GM12872 (cell line): ENCODE data around the gene SLC25A5.

ENCODE experiments used
- TF ChIP-seq, protein P1 (sequence below): IDR thresholded peaks from 3 replicates; pipeline ENCODE4 v1.5.1; 2011; ENCODE audit warnings: low read depth, mild to moderate bottlenecking, low read length, moderate library complexity; ENCODE audit not compliant: insufficient read depth

The SLC25A5 gene

DNA sequence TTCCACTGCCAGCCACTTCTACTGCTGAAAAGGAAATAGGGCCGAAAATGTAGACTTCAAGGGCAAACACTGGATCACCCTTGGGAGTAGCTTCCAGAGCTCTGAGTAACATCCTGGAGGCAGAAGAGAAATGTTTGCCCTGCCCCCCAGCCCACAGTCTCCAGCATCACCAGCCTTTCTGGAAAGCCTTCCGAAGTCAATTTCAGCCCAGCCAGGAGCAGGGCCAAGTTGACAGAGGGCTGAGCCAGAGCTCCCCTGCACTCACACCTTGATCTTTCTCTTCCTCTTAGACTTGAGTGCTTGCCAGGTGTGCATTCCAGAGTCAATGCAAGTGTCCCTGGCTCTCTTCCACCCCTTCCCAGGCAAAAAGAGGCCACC lies 35.2 kb downstream of the SLC25A5 start:
- TF ChIP-seq, protein P1, sequence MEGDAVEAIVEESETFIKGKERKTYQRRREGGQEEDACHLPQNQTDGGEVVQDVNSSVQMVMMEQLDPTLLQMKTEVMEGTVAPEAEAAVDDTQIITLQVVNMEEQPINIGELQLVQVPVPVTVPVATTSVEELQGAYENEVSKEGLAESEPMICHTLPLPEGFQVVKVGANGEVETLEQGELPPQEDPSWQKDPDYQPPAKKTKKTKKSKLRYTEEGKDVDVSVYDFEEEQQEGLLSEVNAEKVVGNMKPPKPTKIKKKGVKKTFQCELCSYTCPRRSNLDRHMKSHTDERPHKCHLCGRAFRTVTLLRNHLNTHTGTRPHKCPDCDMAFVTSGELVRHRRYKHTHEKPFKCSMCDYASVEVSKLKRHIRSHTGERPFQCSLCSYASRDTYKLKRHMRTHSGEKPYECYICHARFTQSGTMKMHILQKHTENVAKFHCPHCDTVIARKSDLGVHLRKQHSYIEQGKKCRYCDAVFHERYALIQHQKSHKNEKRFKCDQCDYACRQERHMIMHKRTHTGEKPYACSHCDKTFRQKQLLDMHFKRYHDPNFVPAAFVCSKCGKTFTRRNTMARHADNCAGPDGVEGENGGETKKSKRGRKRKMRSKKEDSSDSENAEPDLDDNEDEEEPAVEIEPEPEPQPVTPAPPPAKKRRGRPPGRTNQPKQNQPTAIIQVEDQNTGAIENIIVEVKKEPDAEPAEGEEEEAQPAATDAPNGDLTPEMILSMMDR, result no peak

DNA sequence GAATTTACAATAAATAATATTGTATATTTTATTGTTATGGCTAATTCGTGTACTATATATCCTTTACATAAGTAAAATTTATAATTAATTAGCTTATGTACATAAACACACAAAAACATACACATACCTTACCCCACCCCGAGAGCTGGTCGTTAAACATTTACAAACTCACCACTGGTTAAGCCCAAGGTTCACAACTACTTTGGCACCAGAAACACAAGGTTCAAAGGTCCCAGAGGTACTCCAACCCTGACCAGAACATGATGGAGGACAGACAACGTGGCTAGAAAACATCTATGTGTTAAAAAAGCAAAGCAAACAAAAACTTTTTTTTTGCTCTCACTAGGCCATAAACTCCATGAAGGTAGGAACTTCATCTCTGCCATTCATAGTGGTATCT lies 37.7 kb downstream of the SLC25A5 start:
- TF ChIP-seq, protein P1, result no peak

DNA sequence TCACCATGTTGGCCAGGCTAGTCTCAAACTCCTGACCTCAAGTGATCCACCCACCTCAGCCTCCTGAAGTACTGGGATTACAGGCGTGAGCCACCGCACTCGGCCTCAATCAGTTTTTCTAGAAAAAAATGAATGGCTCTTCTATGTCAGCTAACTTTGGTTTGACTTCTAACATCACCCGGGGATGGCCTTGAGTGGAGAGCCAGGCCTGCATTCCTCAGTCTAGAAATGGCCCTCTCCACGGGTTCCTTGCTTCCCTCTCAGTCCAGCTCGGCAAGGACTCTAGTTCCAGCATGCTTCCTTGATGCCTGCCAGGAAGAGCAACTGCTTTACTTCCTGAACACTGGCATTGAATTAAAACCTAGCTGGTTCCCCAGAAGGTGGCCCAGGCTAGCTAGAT lies 39.0 kb downstream of the SLC25A5 start:
- TF ChIP-seq, protein P1, result no peak

DNA sequence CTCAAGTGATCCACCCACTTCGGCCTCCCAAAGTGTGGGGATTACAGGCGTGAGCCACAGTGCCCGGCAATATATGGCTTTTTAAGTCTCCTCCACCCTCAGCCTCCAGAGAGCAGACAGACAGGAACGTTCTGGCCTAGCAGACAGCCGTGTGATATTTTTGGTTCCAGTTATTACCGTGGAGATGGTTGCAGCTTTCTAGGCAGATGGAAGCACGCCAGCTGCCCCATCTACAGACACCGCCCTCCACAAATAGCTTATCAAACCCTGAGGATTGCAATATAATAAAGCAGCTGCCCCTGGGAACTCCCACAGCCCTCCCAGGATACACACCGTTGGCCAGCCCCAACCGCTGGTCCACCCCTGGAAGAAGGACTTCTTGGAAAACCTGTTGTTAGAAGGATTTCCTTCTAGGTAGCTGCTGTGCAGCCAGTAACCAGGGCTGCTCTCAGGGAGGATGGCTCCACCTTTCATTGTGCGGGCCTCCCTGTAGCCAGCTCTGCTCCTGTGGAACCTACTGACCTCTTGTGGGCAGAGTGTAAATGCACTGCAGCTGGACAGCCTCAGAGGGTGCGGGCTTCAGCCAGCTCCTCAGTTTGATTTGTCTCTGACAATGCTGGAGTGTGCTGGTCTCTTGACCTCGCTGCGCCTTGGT lies 44.0 kb downstream of the SLC25A5 start:
- TF ChIP-seq, protein P1, result peak; percentile 61

DNA sequence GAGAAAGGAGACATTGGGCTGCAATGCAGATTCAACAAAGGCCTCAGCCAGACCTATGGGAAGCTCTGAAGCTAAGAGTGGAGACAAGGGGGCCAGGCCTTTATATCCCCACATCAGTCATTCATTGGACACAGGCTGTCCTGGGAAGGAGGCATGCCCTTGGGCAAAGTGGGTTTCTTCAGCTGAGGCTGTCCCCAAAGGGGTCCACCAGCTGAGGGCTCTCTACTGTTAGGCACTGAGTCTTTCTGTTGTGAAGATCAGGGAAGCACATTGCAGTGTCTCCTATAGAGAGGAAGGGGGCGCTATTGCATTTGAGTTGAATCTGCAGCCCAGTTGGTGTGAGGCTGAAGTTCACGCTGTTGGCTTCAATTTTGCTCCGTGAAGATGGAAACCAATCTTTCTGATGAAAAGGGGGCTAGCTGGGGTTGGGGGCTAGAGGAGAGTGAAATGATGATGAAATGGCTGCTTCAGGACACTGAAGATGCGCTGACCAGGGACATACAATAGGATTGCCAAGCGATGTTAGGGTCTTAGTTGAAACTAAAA lies 48.0 kb downstream of the SLC25A5 start:
- TF ChIP-seq, protein P1, result peak; percentile 86

DNA sequence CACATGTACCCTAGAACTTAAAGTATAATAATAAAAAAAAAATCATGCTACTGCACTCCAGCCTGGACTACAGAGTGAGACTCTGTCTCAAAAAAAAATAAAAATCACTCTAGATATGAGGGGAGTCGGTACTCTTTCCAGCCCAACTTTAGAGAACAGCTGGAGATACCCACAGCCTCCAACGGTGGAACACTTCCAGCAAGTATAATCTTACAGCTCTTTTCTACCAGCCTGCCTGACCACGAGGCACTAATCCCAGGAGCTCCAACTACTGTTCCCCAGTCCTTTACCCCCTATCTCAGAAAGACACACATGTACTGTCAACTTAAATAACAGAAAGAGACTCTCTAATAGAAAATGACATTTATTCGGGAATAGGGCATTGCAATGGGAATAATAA lies 50.1 kb downstream of the SLC25A5 start:
- TF ChIP-seq, protein P1, result no peak
